Measurements from ENCODE around the gene SLC22A23. TPM values are rescaled to one million over a fixed set of nuclear protein-coding genes. Genes with fewer than 3 reads are reported as not detected.

The SLC22A23 gene
- total RNA-seq, 1 donor from 2014 or later: 14.6 TPM

DNA sequence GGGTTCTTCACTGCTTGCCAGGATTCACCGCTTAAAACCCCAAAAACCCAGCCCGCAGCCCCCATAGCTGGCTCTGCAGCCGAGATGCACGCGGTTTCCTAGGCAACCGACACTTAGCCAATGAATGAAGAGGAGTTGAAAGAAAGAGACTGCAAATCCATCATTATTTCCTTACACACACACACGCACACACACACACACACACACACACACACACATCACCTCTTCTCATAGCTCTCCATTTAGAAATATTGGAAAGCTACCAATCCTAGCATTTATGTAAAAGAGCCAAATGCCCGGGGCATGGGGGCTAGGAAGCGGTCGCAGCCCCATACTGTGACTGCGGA is 226.0 kb downstream of the SLC22A23 start:
- peak; percentile 63 for DNase-seq (ENCODE audit: low read depth, low spot score)
- Mint-ChIP-seq H3K27ac (ENCODE audit: unreplicated experiment) (peak overlapping the region; percentile 89), H3K36me3 (ENCODE audit: low read depth) (peaks cover 8% of the 10 kb centered on the region), H3K27me3 (ENCODE audit: low read depth) (peaks cover 26% of the 10 kb centered on the region), H3K4me3 (peak overlapping the region; percentile 97), H3K4me1 (peaks cover 64% of the 10 kb centered on the region), H3K9me3 (no peaks in the 10 kb centered on the region)
- TF ChIP-seq, protein P1, sequence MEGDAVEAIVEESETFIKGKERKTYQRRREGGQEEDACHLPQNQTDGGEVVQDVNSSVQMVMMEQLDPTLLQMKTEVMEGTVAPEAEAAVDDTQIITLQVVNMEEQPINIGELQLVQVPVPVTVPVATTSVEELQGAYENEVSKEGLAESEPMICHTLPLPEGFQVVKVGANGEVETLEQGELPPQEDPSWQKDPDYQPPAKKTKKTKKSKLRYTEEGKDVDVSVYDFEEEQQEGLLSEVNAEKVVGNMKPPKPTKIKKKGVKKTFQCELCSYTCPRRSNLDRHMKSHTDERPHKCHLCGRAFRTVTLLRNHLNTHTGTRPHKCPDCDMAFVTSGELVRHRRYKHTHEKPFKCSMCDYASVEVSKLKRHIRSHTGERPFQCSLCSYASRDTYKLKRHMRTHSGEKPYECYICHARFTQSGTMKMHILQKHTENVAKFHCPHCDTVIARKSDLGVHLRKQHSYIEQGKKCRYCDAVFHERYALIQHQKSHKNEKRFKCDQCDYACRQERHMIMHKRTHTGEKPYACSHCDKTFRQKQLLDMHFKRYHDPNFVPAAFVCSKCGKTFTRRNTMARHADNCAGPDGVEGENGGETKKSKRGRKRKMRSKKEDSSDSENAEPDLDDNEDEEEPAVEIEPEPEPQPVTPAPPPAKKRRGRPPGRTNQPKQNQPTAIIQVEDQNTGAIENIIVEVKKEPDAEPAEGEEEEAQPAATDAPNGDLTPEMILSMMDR (conservative IDR thresholded peaks at IDR 0.05): no peak

DNA sequence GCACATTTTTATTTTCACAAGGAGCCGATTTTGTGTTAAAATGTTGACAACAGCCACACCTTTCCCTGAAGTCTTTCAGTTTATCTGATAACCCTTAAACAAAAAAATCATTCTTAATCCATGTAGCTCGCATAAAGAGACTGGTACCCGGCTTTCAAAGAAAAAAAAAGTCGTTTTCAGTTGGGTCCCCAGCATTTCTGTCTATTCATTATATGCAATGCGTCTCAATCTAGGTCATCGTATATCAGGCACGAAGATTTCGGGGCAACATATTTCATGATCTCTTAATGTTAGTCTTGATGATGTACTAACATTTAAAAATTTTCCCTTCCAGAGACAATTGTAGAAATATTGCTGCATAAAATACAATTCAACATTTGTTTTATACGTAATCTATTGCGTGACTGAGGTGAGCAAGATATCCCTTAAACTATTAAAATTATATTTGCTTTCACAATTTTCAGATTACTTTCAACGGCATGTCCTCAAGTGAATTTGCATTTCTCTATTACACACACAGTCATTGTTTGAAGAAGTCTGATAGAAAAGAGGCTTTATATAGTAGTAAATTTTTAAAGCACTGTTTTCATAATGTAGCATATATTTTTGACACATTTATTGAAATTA is 226.5 kb downstream of the SLC22A23 start:
- H3K36me3 Mint-ChIP-seq (ENCODE audit: low read depth): peaks cover 9% of the 10 kb centered on the region
- TF ChIP-seq, protein P1 (conservative IDR thresholded peaks at IDR 0.05): no peak
- H3K27me3 Mint-ChIP-seq (ENCODE audit: low read depth): peaks cover 26% of the 10 kb centered on the region
- H3K27ac Mint-ChIP-seq (ENCODE audit: unreplicated experiment): peak overlapping the region; percentile 100
- DNase-seq (ENCODE audit: low read depth, low spot score): no peak
- H3K4me3 Mint-ChIP-seq: peak overlapping the region; percentile 97
- peaks cover 64% of the 10 kb centered on the region for H3K4me1 Mint-ChIP-seq
- no peaks in the 10 kb centered on the region for H3K9me3 Mint-ChIP-seq

DNA sequence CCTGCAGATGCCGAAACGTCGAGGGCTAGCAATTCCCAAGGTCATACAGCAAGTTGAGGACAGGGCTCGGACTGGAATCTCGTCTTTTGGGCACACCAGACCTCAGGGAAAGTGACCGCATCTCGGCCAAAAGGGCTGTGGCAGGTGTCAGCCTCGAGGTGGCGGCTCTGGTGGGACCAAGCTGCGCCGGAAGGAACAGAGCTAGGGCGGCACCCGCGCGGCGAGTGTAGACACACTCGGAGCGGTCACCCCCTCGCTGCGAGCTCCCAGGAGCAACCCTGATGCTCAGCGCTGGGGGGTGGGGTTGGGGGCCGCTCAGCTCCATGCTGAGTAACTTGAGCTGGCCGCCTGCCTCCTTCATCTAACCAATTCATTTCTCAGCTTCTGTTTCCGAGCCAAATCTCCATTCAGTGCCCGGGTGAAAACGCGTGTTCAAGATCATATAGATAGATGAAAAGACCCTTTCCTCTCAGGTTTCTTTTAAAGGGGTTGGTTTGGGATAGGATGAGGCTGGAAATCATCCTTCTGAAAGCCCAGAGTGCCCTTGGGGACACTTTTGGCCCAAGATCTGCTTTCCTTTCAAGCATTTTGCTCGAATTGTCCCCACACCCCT is 227.2 kb downstream of the SLC22A23 start:
- peak overlapping the region; percentile 100 for H3K27ac Mint-ChIP-seq (ENCODE audit: unreplicated experiment)
- TF ChIP-seq, protein P1 (conservative IDR thresholded peaks at IDR 0.05): no peak
- peaks cover 26% of the 10 kb centered on the region for H3K27me3 Mint-ChIP-seq (ENCODE audit: low read depth)
- peak overlapping the region; percentile 97 for H3K4me3 Mint-ChIP-seq
- H3K36me3 Mint-ChIP-seq (ENCODE audit: low read depth): peaks cover 10% of the 10 kb centered on the region
- peak; percentile 45 for DNase-seq (ENCODE audit: low read depth, low spot score)
- H3K9me3 Mint-ChIP-seq: no peaks in the 10 kb centered on the region
- H3K4me1 Mint-ChIP-seq: peaks cover 64% of the 10 kb centered on the region

DNA sequence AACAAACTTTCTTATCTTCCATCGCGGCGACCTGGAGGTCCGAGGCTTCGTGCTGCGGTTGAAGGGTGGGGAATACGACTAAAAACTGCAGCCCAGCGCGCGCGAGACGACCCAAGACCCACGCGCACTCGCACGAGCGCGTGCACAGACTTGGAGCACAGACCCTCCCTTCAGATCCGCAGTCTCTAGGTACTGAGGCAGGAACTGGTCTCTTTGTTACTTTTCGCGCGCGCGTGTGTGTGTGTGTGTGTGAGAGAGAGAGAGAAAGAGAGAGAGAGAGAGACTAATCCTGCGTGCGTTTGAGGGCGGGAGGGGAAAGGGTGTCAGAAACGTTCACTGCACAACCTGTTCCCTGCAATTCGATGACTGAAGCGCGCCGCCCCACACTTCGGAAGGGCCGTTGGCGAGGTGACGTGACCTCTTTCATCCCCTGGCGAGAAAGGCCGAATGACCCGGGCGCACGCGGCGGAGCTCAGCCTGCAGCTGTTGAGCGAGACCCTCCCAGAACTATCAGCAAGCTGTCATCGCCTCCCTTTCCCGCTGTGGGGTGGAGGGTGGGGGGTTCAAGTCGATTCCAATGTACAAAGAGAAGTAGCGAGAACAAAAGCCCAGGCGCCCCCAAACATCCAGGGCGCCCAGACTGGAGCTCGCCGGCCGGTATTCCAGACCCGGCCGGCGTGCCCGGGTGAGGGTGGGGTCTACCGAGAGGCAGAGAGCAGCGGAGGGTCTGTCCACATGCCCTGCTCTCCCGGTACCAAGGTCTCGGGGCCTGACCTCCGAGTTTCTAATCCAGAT is 227.9 kb downstream of the SLC22A23 start:
- H3K4me3 Mint-ChIP-seq: peak overlapping the region; percentile 97
- H3K9me3 Mint-ChIP-seq: no peaks in the 10 kb centered on the region
- peaks cover 26% of the 10 kb centered on the region for H3K27me3 Mint-ChIP-seq (ENCODE audit: low read depth)
- peak; percentile 61 for DNase-seq (ENCODE audit: low read depth, low spot score)
- H3K4me1 Mint-ChIP-seq: peaks cover 67% of the 10 kb centered on the region
- peak overlapping the region; percentile 100 for H3K27ac Mint-ChIP-seq (ENCODE audit: unreplicated experiment)
- peaks cover 15% of the 10 kb centered on the region for H3K36me3 Mint-ChIP-seq (ENCODE audit: low read depth)
- TF ChIP-seq, protein P1 (conservative IDR thresholded peaks at IDR 0.05): no peak

DNA sequence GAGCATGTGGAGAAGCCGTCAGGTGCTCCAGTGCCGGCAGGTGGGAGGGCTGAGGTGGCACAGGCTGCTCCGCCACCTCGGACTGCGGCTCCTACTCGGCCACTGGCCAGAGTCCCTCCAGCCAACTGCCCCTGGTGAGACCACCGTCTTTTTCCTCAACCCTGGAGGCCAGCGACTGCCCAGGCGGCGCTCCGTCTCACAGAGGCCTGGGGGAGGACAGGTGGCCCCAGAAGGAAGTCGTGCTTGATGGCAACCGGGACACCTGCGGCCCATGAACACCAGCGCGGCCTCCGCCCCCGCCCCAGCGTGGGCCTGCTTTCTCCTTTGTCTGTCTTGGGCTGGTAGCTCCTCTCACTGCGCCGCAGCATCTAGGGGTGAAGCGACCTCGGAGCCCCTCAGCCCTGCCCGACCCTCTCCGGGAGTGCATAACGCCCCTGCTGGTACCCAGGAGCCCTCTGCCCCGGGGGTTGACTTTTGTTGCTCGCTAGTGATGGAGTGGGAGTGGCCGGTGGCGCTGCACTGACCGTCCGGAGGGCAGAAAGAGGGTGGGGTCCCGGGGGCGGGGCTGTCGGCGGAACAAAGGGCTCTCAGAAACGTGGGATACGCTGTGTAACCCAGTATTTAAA is 228.7 kb downstream of the SLC22A23 start:
- DNase-seq (ENCODE audit: low read depth, low spot score): peak; percentile 76
- TF ChIP-seq, protein P1 (conservative IDR thresholded peaks at IDR 0.05): no peak
- Mint-ChIP-seq H3K4me1 (peaks cover 65% of the 10 kb centered on the region), H3K27me3 (ENCODE audit: low read depth) (peaks cover 26% of the 10 kb centered on the region), H3K9me3 (no peaks in the 10 kb centered on the region), H3K27ac (ENCODE audit: unreplicated experiment) (peak overlapping the region; percentile 96), H3K36me3 (ENCODE audit: low read depth) (peaks cover 21% of the 10 kb centered on the region), H3K4me3 (peak overlapping the region; percentile 97)
